NCI-H2081 treated with DMSO at 0.1 percent for 48 hours (cell line): ENCODE measurements around the gene TAF15.

Experiments
- DNase-seq: peaks from one replicate; lab custom pipeline; 2025; lab: John Stamatoyannopoulos, UW

TAF15 gene

GRCh38 chr17:35872196-35872980, 63.1 kb downstream of the TAF15 start:
- DNase-seq, result no peak

DNA sequence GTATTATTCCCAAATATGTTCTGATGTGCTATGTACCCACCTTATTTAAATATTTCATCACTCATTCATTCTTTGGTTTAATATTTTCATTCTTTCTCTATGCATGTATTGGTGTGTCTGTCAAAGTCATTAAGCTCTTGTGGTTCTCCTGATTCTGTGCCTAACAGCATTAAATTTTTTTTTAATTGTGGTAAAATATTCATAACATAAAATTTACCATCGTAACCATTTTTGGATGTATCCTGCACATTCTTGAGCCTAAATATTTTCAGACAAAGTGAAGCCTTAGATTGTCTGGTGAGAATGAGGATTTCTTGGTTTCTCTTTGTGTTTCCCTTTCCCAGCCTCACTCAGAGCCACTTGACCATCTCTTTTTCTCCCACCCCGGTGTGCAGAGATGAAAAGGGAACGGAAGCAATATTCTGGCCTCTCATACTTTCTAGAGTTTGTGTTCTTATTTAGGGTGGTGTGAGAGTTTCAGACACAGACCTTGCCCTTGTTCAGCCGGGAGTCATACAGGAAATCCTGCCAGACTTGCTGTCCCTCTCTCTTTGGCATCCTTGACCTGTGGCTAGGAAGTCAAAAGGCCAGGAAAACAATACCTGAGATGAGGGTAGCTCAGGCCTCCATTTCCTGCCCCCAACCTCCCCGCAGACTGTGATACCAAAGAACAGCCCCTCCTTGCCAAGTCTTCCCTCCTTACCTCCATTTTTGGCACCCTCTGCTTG, 66.0 kb downstream of the TAF15 start:
- no peak for DNase-seq

DNA sequence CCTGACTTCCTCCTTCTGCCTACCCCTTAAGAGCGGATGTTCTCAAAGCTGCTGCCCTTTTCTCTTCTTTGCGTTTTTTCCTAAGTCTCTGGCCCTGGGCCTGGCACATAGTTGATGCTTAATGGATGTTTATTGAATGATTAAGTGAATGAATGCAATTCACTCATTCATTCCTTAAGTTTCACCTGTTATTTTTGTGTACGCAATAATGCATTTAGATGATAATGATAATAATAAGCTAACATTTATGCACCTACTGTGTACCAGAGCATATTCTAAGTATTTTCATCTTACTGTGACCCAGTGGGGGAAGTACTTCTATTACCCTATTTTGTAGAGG, 66.5 kb downstream of the TAF15 start:
- DNase-seq, result no peak

- DNase-seq, result no peak
Measured at GRCh38 chr17:35876534-35876933, 67.2 kb downstream of the TAF15 start.

DNA sequence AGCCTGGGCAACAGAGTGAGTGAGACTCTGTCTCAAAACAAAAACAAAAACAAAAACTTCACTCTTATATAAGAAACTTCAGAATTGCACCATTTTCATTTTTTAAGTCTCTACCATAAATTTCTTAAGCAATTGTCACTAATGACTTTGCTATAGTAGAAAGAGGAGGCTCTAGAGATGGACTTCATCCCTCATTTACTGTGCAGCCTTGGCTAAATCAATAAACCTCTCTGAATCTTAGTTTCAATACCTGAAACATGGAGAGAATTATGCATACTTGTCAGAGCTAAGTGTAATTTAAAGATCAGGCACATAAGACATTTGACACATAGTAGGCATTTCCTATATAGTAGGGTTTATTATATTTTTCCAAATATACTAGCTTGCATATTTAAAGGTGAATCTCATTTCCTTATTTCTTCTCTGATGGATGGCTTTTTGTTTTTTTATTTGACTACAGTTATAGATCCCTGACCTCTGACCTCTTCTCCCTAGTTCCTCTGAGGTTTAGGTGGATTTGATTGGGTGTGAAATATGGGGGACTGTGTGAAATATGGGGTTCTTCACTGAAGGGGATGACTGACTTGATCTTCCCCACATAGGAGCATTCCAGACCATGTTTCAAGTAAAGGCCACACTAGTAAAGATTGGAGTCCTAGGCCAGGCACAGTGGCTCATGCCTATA, 68.2 kb downstream of the TAF15 start:
- DNase-seq, result no peak

DNA sequence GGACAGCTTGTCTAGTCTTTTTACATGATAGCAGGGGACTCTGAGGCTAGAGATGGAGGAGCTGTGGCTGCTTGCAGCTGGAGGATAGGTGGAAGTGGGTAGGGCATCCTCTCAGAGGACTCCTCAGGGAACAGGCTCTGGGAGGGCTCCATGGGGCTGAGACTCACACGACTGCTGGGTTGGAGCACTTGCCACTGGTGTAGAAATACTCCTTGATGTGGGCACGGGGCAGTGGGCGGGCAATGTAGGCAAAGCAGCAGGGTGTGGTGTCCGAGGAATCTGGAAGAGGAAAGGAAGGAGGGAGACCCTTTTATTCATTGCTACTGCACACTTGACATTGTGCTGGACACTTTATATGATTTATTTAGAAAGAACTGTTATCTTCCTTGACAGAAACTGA, 69.1 kb downstream of the TAF15 start:
- DNase-seq, result no peak

DNA sequence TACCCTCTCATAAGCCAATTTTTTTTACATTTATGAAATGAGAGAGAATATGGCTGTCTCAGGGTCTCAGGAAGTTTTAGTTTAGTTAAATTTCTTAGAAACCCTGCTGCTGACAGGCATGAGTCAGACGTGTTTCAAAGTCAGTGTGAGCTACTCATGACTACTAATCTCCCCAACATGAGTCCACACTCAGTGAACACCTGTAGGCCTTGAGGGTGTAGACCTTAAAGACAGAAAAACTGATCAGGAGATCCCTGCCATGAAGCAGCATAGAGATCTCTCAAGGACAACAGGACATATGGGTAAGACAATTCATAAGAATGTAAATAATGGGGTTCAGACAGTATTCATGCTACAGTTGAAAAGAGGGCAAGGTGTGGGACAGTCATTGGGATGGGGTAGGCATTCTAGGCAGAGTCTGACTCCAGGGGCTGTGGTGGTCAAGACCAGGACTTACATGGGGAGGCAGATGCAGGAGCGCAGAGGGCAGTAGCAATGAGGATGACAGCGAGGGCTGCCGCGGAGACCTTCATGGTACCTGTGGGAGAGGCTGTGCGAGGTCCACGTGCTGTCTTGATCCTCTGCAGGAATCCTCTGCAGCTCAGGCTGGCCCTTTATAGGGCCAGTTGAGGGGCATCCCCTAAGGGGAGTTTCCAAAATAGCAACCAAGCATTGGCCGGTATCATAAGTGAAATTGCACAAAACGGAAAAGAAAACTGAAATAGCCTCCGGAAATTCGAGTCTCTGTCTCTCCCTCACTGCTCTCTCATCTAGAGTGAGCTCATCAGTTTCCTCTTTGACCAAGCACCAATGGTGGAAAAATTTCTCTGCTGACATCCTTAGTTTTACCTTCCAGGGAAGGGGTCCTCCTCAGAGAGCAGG, 70.7 kb downstream of the TAF15 start, which contains the start of gene CCL5:
Gene CCL5 (minus strand): TSS at position 588 of the 882 bp plus-strand sequence.
- no peak for DNase-seq

DNA sequence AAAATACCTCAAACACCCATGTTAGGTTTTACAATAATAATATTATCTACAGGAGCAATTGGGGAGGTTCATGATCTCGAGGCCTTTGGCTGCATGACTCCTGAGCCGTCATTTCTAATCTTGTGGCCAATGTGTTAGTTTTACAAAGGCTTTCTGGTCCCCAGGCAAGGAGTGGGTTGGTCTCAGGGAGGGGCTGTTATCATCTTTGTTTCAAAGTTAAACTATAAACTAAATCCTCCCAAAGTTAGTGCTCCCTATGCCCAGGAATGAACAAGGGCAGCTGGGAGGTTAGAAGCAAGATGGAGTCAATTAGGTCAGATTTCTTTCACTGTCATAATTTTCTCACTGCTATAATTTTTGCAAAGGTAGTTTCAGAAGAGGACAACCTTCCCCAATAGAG, 80.0 kb downstream of the TAF15 start:
- DNase-seq, result no peak

- no peak for DNase-seq
Measured at GRCh38 chr17:35889818-35890773, 80.8 kb downstream of the TAF15 start.

DNA sequence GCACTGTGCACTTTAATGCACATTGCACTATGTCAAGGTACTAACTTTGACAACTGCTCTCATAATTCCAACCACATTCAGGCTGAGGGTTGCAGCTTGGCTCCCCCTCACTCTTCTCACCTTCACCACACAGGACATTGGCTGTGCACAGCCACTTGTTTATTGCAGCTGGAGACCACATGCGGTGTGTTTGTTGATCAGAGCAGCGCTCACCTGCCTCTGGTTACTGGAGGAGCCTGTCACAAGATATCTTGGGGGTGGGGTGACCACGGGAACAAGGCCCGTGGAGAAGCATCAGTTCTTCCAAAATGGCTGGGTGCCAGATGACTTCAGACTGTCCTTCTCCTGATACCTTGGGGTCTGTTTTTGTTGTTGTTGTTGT, 81.5 kb downstream of the TAF15 start:
- no peak for DNase-seq

DNA sequence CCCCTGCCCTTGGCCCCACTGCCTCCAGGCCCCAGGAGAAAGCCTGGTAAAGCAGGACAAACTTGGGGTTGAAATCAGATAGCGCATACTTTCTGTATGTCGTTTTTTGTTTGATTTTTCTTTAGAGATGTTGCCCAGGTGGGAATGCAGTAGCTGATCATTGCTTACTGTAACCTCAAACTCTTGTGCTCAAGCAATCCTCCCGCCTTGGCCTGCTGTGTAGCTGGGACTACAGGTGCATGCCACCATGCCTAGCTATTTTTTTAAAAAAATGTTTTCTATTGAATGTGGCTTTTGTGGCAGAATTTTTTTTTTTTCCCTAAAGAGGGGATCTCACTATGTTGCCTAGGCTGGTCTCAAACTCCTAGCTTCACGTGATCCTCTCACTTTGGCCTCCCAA, 82.0 kb downstream of the TAF15 start:
- DNase-seq, result no peak

DNA sequence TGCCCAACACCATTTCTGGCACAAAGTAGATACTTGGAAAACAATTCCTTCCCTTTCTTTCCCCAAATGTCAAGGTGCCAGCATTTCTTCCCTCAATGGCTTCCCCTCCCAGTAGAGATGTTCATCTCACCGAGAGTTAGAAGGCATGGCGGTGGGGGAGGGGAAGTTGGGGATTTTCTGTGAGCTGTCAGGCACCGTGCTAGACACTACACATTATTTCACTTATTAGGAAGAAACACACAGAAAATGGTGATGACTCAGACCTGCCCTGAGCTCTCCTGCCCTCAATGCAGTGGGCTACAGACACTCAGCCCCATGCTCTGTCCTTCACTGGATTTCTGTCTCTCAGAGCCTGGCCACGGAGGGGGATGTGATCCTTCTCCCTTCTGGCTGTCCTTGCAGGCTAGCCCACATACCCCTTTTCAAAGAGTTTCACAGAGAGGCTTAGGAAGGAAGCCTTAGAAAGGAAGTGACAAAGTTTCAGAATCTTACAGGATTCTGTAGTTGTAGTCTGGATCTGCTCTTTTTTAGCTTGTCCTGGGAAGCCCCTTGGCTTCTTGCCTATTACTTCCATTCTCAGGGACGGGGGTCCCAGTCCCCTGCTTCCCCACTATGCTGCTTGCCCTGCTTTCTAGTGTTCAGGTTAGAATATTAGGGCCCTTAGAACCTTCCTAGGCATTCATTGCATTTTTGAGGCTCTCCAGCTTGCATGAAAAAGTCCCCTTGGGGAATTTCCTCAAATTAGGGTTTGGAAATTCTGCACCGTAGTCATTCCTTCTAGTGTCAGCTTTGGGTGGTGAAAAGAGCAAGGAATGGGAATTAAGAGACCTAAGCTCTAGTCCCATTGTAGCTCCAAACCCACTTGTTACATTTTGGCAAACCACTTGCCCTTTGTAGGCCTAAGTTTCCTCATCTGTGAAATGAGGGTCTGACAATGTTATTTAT, 83.1 kb downstream of the TAF15 start:
- no peak for DNase-seq

DNA sequence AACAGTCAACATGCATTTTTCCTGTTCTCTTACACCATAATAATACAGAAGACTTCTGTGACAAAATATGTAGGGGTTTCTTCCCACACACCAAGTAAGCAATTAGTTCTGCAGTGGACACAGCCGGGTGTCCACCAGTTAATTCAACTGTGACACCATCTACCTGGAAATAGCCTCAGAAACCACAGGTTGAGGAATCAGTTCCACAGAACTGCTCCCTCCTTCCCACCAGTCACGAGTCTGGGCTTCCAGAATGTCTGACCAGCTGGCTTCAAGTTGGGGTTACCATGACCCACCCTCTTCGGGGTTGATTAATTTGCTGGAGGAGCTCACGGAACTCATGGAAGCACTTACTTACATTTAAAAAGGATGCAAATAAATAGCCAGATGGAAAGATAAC, 84.5 kb downstream of the TAF15 start:
- DNase-seq, result no peak

DNA sequence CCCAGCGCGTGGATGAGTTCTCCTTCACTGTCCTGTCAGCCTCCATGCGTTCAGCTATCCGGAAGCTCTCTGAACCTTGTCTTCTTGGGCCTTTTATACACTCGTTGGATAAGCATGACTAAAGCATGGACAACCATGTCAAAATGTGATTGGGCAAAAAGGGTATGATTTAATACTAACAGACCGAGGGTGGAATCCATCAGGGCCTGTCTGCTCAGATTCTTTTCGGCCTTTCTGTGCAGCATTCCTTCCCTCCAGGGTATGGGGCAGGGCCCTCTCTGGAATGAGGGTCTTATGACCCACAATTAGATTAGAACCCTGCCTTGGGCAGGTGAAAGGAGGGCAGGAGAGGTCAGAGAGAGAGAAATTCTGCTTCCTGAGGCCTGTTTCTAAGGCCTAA, 84.9 kb downstream of the TAF15 start:
- DNase-seq, result no peak

DNA sequence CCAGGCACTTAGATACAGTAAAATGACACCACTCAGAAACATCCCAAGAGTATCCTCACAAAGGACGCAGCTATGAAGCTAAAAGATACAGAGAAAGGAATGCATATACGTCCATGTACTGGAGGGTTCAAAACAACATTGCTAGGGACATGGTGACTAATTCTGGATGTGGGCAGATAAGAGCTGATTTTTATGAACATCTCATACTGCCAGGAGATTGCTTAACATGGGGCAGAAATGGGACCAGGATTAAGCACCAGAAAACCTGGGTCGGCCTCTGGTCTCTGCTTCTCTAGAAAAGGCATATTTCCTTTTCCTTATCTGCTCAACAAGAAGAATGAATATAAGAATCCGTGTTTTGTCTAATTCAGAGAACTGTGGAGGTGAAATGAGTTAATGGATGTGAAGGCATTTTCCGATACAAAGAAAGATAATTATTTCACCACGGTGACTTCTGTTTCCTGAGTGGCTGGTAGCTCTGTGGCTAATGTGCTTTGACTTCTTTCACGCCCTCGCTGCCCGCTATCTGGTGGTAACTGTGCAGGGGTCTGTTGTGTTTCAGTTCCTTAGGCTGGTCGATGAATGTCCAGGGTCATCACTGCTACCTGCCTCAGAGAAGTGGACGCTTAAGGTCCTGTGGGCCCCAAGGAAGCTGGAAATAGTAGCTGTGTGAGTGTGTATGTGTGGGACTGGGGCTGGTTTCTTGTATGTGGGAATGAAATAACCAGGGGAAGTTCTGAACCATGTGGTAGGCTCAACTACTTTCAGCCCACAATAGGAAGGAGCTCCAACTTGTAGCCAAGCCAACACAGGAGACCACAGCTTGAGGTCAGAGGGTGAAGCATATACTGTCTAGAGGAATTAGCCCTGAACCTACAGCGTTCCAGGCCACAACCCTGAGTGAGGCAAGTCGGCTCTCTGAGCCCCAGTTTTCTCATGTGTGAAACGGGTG, 86.6 kb downstream of the TAF15 start:
- no peak for DNase-seq
